ENCODE results near the gene CLEC4F.

The CLEC4F gene

DNA sequence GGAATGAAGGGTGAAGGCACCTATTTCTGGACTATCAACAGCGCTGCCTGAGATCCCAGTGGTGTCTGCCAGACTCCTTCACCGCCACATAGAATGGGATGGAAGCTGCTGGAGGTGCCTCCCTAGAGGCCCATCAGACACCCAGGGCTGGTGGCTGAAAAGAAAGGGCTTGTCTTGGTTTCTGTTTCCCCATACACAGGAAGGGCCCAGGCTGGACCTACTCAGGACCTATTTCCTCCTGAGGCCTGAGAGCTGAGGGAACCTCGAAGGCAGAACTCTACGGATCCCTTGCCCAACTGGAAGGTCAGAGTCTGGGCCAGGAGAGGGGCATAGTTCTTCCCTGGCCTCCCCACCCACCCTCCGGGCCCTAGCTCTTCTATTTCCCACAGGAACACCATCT lies 2.9 kb upstream of the CLEC4F start:
- H3K27ac ChIP-seq (ENCODE audit: low read depth, low read length) = no peak overlapping the region
- no peaks in the 10 kb centered on the region for H3K9me3 ChIP-seq (ENCODE audit: control insufficient read depth, insufficient read depth, low read depth, low read length)
- no peak overlapping the region for H3K9ac ChIP-seq (ENCODE audit: low read length)
- no peaks in the 10 kb centered on the region for H3K36me3 ChIP-seq (ENCODE audit: control insufficient read depth, insufficient read depth, low read length)
- no peak overlapping the region for H3K4me3 ChIP-seq (ENCODE audit: low read depth, low read length)
- H3K27me3 ChIP-seq (ENCODE audit: control insufficient read depth, insufficient read depth, low read length) = peaks cover 16% of the 10 kb centered on the region; the same call in 1 of the 2 replicates
- 0 out of 2 replicates have a peak, but pooled peaks cover 3% of the 10 kb centered on the region for H3K4me1 ChIP-seq (ENCODE audit: control insufficient read depth, insufficient read depth, low read length)

DNA sequence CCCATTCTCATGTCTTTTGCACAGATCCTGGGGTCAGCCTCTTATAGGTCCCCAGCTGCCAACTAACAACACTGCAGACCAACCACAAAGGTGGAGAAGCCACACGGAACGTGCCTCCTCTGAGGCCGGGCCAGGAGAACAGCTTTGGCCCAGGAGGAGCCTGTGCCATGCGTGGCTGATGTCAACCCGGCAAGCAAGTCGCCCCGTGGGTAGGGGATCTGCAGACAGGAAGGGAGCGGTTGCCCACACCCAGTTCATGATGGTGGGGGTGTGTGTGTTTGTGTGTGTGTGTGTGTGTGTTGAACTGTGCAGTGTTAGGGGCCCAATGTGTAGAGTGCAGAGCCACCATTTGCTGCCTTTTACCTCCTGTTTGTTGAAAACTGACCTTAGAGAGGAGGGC lies 2.4 kb upstream of the CLEC4F start:
- Histone ChIP-seq H3K9me3 (ENCODE audit: control insufficient read depth, insufficient read depth, low read depth, low read length) (no peaks in the 10 kb centered on the region), H3K4me1 (ENCODE audit: control insufficient read depth, insufficient read depth, low read length) (no peaks in the 10 kb centered on the region), H3K27ac (ENCODE audit: low read depth, low read length) (no peak overlapping the region), H3K36me3 (ENCODE audit: control insufficient read depth, insufficient read depth, low read length) (no peaks in the 10 kb centered on the region), H3K27me3 (ENCODE audit: control insufficient read depth, insufficient read depth, low read length) (peaks cover 16% of the 10 kb centered on the region; the same call in 1 of the 2 replicates), H3K4me3 (ENCODE audit: low read depth, low read length) (no peak overlapping the region), H3K9ac (ENCODE audit: low read length) (no peak overlapping the region)

DNA sequence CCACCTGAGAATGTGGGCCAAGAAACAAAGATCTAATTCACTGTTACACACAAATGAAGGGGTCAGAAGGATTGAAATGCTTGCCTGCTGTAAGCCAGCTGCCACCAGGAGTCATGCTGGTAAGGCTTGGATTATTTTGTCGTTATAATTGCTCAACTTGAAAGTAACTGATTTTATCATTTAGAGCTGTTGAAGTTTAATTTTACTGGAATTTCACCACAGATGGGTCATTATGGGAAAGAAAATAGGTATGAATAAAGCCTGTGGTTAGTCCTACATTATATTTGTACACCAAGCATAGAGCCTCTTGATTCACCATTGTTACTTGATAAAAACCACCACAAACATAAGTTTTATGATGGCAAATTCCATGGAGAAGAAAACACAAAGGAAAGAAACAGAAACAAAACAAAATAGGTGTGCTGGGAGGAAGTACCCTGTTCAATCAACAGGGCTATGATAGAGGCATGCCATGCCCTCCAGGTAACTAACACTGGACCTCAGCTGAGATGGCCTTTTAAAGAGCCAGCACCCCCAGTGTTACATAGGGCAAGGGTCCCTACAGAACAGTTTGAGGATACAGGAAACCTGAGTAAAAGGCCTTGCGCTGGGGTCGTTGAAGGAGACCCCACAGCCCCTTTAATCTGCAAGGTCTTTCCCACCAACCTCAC lies 3.0 kb downstream of the CLEC4F start:
- Histone ChIP-seq H3K27me3 (ENCODE audit: control insufficient read depth, insufficient read depth, low read length) (peaks cover 27% of the 10 kb centered on the region; the same call in 1 of the 2 replicates), H3K27ac (ENCODE audit: low read depth, low read length) (no peak overlapping the region), H3K36me3 (ENCODE audit: control insufficient read depth, insufficient read depth, low read length) (no peaks in the 10 kb centered on the region), H3K9me3 (ENCODE audit: control insufficient read depth, insufficient read depth, low read depth, low read length) (no peaks in the 10 kb centered on the region), H3K4me3 (ENCODE audit: low read depth, low read length) (no peak overlapping the region), H3K4me1 (ENCODE audit: control insufficient read depth, insufficient read depth, low read length) (no peaks in the 10 kb centered on the region), H3K9ac (ENCODE audit: low read length) (no peak overlapping the region)

DNA sequence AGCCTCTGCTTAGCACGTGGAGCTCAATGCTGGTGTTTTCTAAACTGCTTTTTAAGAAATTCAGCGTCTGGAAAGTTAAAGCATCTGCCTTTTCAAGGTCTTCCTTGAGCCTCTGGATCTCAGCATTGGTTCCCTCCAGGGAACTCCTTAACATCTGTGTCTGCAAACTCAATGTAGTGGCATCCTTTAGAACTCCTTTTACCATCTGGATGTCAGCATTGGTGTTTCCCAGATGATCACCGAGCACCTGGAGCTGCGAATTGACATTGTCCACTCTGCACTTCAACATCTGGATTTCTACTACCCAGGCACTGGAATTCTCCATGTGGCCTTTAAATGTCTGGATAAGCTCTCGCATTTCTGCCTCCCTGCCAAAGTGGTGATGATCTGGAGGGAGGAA lies 3.7 kb downstream of the CLEC4F start:
- Histone ChIP-seq H3K27me3 (ENCODE audit: control insufficient read depth, insufficient read depth, low read length) (peaks cover 33% of the 10 kb centered on the region; the same call in 1 of the 2 replicates), H3K4me1 (ENCODE audit: control insufficient read depth, insufficient read depth, low read length) (no peaks in the 10 kb centered on the region)

DNA sequence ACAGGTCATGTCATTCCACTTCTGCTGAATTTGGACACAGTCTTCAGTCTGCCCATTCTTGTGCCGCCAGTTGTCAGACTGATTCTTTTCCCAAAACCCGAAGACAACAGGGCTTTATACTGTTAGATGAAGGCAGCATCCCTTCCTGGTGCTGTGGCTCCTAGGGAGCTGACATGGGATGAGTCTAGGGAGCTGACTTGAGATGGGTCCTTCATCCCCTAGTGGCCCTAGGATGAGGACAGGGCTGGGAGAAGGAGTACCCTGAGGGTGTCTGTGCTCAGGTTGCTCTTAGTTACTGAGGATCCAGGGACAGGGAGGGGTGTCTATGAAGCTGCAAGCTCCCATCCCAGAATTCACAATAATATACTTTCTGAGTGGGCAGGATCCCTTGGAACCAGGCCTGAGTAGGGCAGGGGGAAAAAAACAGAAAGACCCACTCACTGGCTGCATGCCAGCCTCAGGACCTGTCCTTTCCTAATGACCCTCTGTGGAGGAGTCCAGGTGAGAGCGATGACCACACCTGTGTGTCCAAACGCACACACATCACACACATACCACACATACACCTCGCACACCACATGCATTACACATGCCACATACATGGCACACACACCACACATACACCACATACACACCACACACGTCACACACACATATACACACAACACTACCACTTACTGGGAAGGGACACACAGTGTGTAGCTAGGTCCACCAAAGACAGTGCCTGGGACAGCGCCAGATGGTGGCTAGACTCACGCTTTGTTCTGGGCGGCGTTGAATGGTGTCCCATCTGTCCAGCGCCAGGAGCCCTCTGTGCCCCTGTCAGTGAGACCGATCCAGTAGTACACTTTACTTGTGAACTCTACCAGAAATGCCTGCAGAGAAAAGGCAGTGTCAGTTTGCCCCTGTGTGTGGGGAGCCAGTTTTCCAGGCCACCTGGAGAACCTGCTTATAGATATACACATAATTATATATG lies 11.1 kb downstream of the CLEC4F start:
- H3K36me3 ChIP-seq (ENCODE audit: control insufficient read depth, insufficient read depth, low read length) = no peaks in the 10 kb centered on the region
- no peak overlapping the region for H3K4me3 ChIP-seq (ENCODE audit: low read depth, low read length)
- peaks cover 13% of the 10 kb centered on the region; the same call in 1 of the 2 replicates for H3K27me3 ChIP-seq (ENCODE audit: control insufficient read depth, insufficient read depth, low read length)
- no peaks in the 10 kb centered on the region for H3K9me3 ChIP-seq (ENCODE audit: control insufficient read depth, insufficient read depth, low read depth, low read length)
- no peak overlapping the region for H3K27ac ChIP-seq (ENCODE audit: low read depth, low read length)
- H3K4me1 ChIP-seq (ENCODE audit: control insufficient read depth, insufficient read depth, low read length) = no peaks in the 10 kb centered on the region
- no peak overlapping the region for H3K9ac ChIP-seq (ENCODE audit: low read length)

More for the DNA sequence above, 3.7 kb downstream of the CLEC4F start:
- Histone ChIP-seq H3K27ac (ENCODE audit: low read depth, low read length) (no peak overlapping the region), H3K36me3 (ENCODE audit: control insufficient read depth, insufficient read depth, low read length) (no peaks in the 10 kb centered on the region), H3K4me3 (ENCODE audit: low read depth, low read length) (no peak overlapping the region), H3K9me3 (ENCODE audit: control insufficient read depth, insufficient read depth, low read depth, low read length) (no peaks in the 10 kb centered on the region), H3K9ac (ENCODE audit: low read length) (no peak overlapping the region)

DNA sequence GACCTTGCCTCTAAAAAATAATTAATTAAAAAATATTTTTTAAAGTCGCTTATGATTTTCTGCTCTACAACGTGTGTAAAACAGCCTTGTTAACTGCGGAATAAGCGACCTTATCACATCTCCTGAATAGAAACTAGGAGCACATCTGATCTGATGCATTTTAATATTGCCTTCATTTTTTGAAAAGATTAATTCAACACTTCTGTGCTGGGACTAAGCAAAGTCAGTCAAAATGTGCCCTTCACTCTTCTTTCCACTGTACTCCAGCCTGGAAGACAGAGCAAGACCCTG lies 12.6 kb downstream of the CLEC4F start:
- no peak overlapping the region for H3K9ac ChIP-seq (ENCODE audit: low read length)
- peaks cover 12% of the 10 kb centered on the region; the same call in 1 of the 2 replicates for H3K27me3 ChIP-seq (ENCODE audit: control insufficient read depth, insufficient read depth, low read length)
- H3K4me3 ChIP-seq (ENCODE audit: low read depth, low read length) = no peak overlapping the region
- H3K4me1 ChIP-seq (ENCODE audit: control insufficient read depth, insufficient read depth, low read length) = no peaks in the 10 kb centered on the region
- no peaks in the 10 kb centered on the region for H3K9me3 ChIP-seq (ENCODE audit: control insufficient read depth, insufficient read depth, low read depth, low read length)
- no peak overlapping the region for H3K27ac ChIP-seq (ENCODE audit: low read depth, low read length)
- H3K36me3 ChIP-seq (ENCODE audit: control insufficient read depth, insufficient read depth, low read length) = no peaks in the 10 kb centered on the region

DNA sequence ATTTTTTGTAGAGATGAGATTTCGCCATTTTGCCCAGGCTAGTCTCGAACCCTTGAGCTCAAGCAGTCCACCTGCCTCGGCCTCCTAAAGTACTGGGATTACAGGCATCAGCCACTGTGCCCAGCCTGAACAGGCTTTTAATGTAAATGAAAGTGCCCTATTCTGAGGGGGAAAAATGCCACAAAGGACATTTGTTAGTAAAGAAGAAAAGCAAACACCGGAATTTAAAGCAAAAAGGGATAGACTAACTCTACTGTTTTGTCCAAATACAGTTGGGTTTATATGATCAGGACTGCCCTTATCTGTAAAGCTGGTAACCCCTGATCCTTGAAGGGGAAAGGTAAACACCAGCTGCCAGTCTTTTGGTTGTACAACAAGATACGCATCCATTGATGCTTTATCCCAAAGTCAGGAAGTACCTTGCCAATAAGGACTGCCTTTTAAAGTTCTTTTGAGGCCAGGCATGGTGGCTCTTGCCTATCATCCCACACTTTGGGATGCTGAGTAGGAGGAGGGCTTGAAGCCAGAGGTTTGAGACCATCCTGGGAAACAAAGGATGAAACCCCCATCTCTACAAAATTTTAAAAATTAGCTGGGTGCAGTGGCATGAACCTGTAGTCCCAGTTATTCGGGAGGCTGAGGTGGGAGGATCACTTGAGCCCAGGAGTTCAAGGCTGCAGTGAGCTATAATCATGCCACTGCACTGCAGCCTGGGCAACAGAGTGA lies 13.1 kb downstream of the CLEC4F start:
- no peak overlapping the region for H3K4me3 ChIP-seq (ENCODE audit: low read depth, low read length)

DNA sequence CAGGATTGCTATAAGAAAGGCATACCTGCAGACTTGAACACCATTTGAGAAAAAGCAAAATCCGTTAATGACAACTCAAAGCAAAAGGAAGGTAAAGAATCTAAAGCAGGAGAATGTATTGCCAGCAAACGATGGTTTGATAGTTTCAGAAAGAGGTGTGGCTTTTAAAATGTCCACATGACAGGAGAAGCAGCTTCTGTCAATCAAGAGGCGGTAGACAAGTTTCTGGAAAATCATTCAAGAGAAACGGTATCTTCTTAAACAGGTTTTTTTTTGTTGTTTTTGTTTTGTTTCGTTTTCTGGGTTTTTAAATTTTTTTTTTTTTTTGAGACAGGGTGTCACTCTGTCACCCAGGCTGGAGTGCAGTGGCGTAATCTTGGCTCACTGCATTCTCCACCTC lies 13.8 kb downstream of the CLEC4F start:
- Histone ChIP-seq H3K27ac (ENCODE audit: low read depth, low read length) (no peak overlapping the region), H3K27me3 (ENCODE audit: control insufficient read depth, insufficient read depth, low read length) (peaks cover 10% of the 10 kb centered on the region), H3K9ac (ENCODE audit: low read length) (no peak overlapping the region), H3K36me3 (ENCODE audit: control insufficient read depth, insufficient read depth, low read length) (no peaks in the 10 kb centered on the region), H3K4me1 (ENCODE audit: control insufficient read depth, insufficient read depth, low read length) (no peaks in the 10 kb centered on the region), H3K4me3 (ENCODE audit: low read depth, low read length) (no peak overlapping the region), H3K9me3 (ENCODE audit: control insufficient read depth, insufficient read depth, low read depth, low read length) (no peaks in the 10 kb centered on the region)

More for the DNA sequence above, 13.1 kb downstream of the CLEC4F start:
- Histone ChIP-seq H3K27ac (ENCODE audit: low read depth, low read length) (no peak overlapping the region), H3K27me3 (ENCODE audit: control insufficient read depth, insufficient read depth, low read length) (peaks cover 8% of the 10 kb centered on the region; the same call in 1 of the 2 replicates), H3K9me3 (ENCODE audit: control insufficient read depth, insufficient read depth, low read depth, low read length) (no peaks in the 10 kb centered on the region), H3K36me3 (ENCODE audit: control insufficient read depth, insufficient read depth, low read length) (no peaks in the 10 kb centered on the region), H3K4me1 (ENCODE audit: control insufficient read depth, insufficient read depth, low read length) (no peaks in the 10 kb centered on the region), H3K9ac (ENCODE audit: low read length) (no peak overlapping the region)

DNA sequence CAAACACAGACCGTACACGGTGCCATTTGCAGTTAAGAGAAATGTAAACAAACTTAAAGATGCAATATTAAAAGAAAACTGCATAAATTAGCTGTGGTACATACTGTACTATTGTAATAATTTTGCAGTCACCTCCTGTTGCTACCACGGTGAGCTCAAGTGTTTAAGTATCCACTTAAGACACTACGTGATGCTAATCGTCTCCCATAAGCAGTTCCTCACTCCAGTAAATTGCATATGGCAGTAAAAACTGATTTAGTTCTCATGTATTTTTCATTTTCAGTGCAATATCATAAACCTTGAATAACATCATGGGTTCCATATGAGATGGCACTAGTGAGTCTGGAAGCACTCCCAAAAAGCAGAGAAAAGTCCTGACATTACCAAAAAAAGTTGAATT lies 14.4 kb downstream of the CLEC4F start:
- Histone ChIP-seq H3K27me3 (ENCODE audit: control insufficient read depth, insufficient read depth, low read length) (peaks cover 16% of the 10 kb centered on the region), H3K4me1 (ENCODE audit: control insufficient read depth, insufficient read depth, low read length) (no peaks in the 10 kb centered on the region), H3K9me3 (ENCODE audit: control insufficient read depth, insufficient read depth, low read depth, low read length) (no peaks in the 10 kb centered on the region), H3K36me3 (ENCODE audit: control insufficient read depth, insufficient read depth, low read length) (no peaks in the 10 kb centered on the region), H3K27ac (ENCODE audit: low read depth, low read length) (no peak overlapping the region), H3K9ac (ENCODE audit: low read length) (no peak overlapping the region), H3K4me3 (ENCODE audit: low read depth, low read length) (no peak overlapping the region)

DNA sequence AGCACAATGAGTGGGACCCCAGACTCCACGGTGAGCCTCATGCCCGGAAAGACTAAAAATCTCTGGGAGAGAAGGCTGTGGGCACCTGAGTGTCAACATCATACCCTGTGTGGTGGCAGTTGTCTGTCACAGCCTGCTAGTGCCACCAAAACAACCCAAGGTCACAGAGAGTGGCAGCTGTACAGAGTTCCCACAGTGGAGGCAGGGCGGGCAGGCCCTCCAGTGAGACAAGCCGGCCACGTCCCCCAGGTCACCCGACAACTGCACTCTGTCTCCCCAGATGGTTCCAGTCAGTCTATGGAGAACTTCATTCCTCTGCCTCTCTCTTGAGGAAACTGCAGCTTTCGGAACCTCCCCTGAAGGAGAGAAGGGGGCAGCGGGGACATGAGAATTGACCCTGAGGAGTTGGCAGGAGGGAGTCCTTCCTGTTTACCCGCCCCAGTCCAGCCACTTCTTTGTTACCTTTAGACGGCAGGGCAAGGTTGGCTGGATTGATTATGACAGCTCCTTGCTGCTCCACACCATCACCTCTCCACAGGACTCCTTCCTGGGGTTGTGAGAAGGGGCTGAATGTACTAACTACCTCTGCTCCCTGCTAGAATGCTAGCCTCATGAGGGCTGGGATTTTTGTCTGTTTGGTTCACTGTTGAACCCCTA lies 18.7 kb downstream of the CLEC4F start:
- Histone ChIP-seq H3K27ac (ENCODE audit: low read depth, low read length) (no peak overlapping the region), H3K9me3 (ENCODE audit: control insufficient read depth, insufficient read depth, low read depth, low read length) (peaks cover 17% of the 10 kb centered on the region; the same call in 1 of the 2 replicates), H3K4me1 (ENCODE audit: control insufficient read depth, insufficient read depth, low read length) (no peaks in the 10 kb centered on the region), H3K36me3 (ENCODE audit: control insufficient read depth, insufficient read depth, low read length) (no peaks in the 10 kb centered on the region), H3K27me3 (ENCODE audit: control insufficient read depth, insufficient read depth, low read length) (peaks cover 43% of the 10 kb centered on the region), H3K9ac (ENCODE audit: low read length) (no peak overlapping the region), H3K4me3 (ENCODE audit: low read depth, low read length) (no peak overlapping the region)

Data from HUES6 (cell line).